BJ (cell line): ENCODE results near the gene BCAS3. TPM values are rescaled to one million over a fixed set of nuclear protein-coding genes. Genes with fewer than 3 reads are reported as not detected.

Source experiments
- CTCF ChIA-PET: fragments of 350-600 bp; formaldehyde crosslinking; extraction: SDS; loops from one replicate; lab custom pipeline; 2021; ENCODE audit warnings: antibody characterized with exemption, inconsistent platforms; lab: Yijun Ruan, JAX
- POLR2A ChIA-PET: fragments of 300-600 bp; sonication (Branson Sonifier 250); formaldehyde crosslinking; extraction: SDS; loops from one replicate; lab custom pipeline; 2021; ENCODE audit warnings: antibody characterized with exemption; lab: Charles Lee
- DNase-seq: peaks from one replicate; pipeline ENCODE4 v3.0.0-alpha.2; 2011; ENCODE audit warnings: low read depth
- H3K27me3 ChIP-seq: 2 replicates; pipeline ENCODE4 v1.6.0; 2011; ENCODE audit warnings: low read length; ENCODE audit not compliant: control insufficient read depth, insufficient read depth
- H3K36me3 ChIP-seq: 2 replicates; pipeline ENCODE4 v1.5.1; 2011; ENCODE audit warnings: low read length; ENCODE audit not compliant: control insufficient read depth, insufficient read depth
- H3K4me3 ChIP-seq: 2 replicates; pipeline ENCODE4 v1.5.1; 2011; ENCODE audit warnings: low read depth, mild to moderate bottlenecking, control low read depth, low read length
- polyA plus RNA-seq: library from polyadenylated mRNA; depleted of rRNA; stranded (reverse); fragments of >200 nt; gene quantifications from 2 replicates; pipeline ENCODE4 v1.2.3, GENCODE V29; 2011
- TF ChIP-seq, protein P1 (sequence below): IDR thresholded peaks from 2 replicates; pipeline ENCODE4 v1.5.1; 2011; ENCODE audit warnings: low read depth, mild to moderate bottlenecking, control low read depth, inconsistent platforms, low read length, moderate library complexity; ENCODE audit not compliant: insufficient read depth

Gene BCAS3
- polyA plus RNA-seq, 1 experiment = 19.5 TPM

DNA sequence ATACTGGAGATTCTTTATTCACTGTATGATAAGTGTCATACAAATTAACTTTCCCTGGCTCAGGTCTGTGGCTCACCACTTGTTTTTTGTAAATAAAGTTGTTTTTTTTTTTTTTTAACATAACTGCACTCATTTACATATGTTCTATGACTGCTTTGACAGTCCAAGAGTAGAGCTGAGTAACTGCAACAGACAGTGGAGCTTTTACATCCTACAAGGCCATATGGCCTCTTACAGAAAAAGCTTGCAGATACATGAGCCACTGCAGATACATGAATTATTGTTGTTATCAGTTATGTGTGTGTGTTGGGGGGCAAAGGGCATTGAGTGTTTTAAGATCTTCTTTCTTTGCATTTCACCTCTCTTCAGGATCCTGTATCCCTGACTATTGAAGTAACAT, 311.7 kb downstream of the BCAS3 start:
- Histone ChIP-seq H3K36me3 (no peaks in the 10 kb centered on the region), H3K4me3 (no peak overlapping the region), H3K27me3 (no peaks in the 10 kb centered on the region)
- CTCF ChIA-PET = no interaction called here
- no peak for DNase-seq
- TF ChIP-seq, protein P1, sequence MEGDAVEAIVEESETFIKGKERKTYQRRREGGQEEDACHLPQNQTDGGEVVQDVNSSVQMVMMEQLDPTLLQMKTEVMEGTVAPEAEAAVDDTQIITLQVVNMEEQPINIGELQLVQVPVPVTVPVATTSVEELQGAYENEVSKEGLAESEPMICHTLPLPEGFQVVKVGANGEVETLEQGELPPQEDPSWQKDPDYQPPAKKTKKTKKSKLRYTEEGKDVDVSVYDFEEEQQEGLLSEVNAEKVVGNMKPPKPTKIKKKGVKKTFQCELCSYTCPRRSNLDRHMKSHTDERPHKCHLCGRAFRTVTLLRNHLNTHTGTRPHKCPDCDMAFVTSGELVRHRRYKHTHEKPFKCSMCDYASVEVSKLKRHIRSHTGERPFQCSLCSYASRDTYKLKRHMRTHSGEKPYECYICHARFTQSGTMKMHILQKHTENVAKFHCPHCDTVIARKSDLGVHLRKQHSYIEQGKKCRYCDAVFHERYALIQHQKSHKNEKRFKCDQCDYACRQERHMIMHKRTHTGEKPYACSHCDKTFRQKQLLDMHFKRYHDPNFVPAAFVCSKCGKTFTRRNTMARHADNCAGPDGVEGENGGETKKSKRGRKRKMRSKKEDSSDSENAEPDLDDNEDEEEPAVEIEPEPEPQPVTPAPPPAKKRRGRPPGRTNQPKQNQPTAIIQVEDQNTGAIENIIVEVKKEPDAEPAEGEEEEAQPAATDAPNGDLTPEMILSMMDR = no peak
- POLR2A ChIA-PET = no interaction called here

DNA sequence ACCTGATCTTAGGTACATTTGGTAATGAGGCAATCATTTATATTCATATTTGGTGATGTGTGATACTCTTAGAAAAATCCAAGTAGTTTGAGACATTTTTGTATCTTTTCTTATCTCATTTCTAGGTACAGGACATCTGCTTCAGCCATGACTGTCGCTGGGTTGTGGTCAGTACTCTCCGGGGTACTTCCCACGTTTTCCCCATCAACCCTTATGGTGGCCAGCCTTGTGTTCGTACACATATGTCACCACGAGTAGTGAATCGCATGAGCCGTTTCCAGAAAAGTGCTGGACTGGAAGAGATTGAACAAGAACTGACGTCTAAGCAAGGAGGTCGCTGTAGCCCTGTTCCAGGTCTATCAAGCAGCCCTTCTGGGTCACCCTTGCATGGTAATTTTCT, 312.2 kb downstream of the BCAS3 start:
- CTCF ChIA-PET = no interaction called here
- H3K36me3 ChIP-seq = no peaks in the 10 kb centered on the region
- DNase-seq = no peak
- TF ChIP-seq, protein P1 = no peak
- POLR2A ChIA-PET = no interaction called here
- H3K4me3 ChIP-seq = no peak overlapping the region
- H3K27me3 ChIP-seq = no peaks in the 10 kb centered on the region

- Histone ChIP-seq H3K36me3 (no peaks in the 10 kb centered on the region), H3K4me3 (no peak overlapping the region), H3K27me3 (no peaks in the 10 kb centered on the region)
- POLR2A ChIA-PET = no interaction called here
- CTCF ChIA-PET = interaction anchor here (1.3 kb wide), 1 partner anchor 419 kb away, joined by 4 read pairs; no protein-coding TSS in a partner anchor
- TF ChIP-seq, protein P1 = no peak
- no peak for DNase-seq
These were observed 315.8 kb downstream of the BCAS3 start for GRCh38 chr17:60993497-60993896.

DNA sequence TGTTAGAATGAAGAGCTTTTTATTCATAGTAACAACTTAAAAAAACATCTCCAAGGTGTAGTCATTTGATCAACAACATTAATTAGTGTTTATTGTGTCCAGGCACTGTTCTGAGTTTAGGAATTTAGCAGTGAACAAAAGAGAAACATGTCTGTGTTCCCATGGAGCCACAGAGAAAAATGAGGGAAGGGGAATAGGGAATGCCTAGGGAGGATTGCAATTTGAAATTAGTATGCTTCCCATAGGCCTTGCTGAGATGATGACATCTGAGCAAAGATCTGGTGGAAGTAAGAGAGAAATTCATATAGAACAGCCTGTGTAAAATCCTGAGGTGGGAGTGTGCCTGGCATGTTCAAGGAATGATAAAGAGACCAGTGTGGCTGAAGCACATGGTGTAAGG, 318.0 kb downstream of the BCAS3 start:
- ChIA-PET CTCF (interaction anchor here (2.2 kb wide), 1 partner anchor 409 kb away, joined by 5 read pairs; no protein-coding TSS in a partner anchor), POLR2A (no interaction called here)
- H3K27me3 ChIP-seq = no peaks in the 10 kb centered on the region
- TF ChIP-seq, protein P1 = no peak
- DNase-seq = no peak
- no peak overlapping the region for H3K4me3 ChIP-seq
- H3K36me3 ChIP-seq = no peaks in the 10 kb centered on the region

DNA sequence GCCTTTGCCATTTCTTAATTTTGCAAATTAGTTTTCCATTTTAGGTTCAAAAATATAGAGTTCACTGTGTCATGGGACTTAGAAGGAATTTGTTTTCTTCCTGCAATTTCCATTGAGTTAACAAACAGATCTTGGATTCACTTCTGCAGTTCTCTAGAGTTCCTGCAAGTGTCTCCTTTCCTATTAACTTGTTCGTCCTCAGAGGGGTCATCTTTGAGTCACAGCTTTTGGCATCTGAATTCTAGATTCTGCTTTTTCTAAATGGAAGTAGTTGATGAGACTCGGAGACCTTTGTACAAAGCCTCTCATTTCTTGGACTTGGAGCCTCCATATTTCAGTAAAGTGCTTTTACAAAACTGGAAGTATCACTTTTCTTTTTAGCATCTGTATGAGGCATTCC, 323.3 kb downstream of the BCAS3 start:
- H3K36me3 ChIP-seq = no peaks in the 10 kb centered on the region
- CTCF ChIA-PET = interaction anchor here (0.7 to 4.1 kb wide), 13 partner anchors 29 to 409 kb away, joined by 3 to 36 read pairs (median 5); partner anchors contain the start of gene TBX2
- no peak overlapping the region for H3K4me3 ChIP-seq
- POLR2A ChIA-PET = no interaction called here
- H3K27me3 ChIP-seq = no peaks in the 10 kb centered on the region
- DNase-seq = no peak
- TF ChIP-seq, protein P1 = peak; percentile 55
